A549 (cell line): ENCODE measurements around the gene FILIP1L. TPM values are rescaled to one million over a fixed set of nuclear protein-coding genes. Genes with fewer than 3 reads are reported as not detected.

Experiments used
- ATAC-seq, 2 experiments: fragments of 200-7000 bp in 1 of 2; fragments of >200 bp in 1 of 2; cut with Nextera tagmentation in 1 of 2; cut with Tn5 transposase in 1 of 2; 3 replicates each; pipeline versions ENCODE4 v1.8.0 to v1.9.1; 2018 to 2020; ENCODE audit warnings: mild to moderate bottlenecking in 1 of 2, moderate library complexity in 1 of 2
- CTCF ChIA-PET: fragments of 300-600 bp; sonication (Branson Sonifier 250); formaldehyde crosslinking; extraction: SDS; loops from one replicate; lab custom pipeline; 2021; ENCODE audit warnings: antibody characterized with exemption, inconsistent platforms; lab: Yijun Ruan, JAX
- POLR2A ChIA-PET: fragments of 350-600 bp; formaldehyde crosslinking; extraction: SDS; loops from one replicate; lab custom pipeline; 2021; ENCODE audit warnings: antibody characterized with exemption, inconsistent platforms; lab: Yijun Ruan, JAX
- DNase-seq, 2 experiments: peaks; one replicate each; pipeline versions ENCODE4 v3.0.0 to v3.0.0-alpha.2; 2011 to 2016; ENCODE audit warnings: low read depth in 1 of 2, low spot score in 1 of 2
- FAIRE-seq: peaks from 2 replicates; lab custom pipeline; 2011; peaks lifted over from hg19 to GRCh38; lab: Jason Lieb, UNC
- H3K27ac ChIP-seq, 2 experiments: fragments of >200 bp; sonication (Bioruptor Twin); formaldehyde crosslinking; 3 replicates each; pipeline ENCODE4 v1.5.1; 2016 to 2017
- H3K4me1 ChIP-seq: fragments of >200 bp; sonication (Bioruptor Twin); formaldehyde crosslinking; 3 replicates; pipeline ENCODE4 v1.6.1; 2016
- H3K4me2 ChIP-seq: fragments of >200 bp; sonication (Bioruptor Twin); formaldehyde crosslinking; 3 replicates; pipeline ENCODE4 v1.6.1; 2016
- H3K4me3 ChIP-seq: fragments of >200 bp; sonication (Bioruptor Twin); formaldehyde crosslinking; 3 replicates; pipeline ENCODE4 v1.5.1; 2016
- H3K9me3 ChIP-seq: fragments of >200 bp; sonication (Bioruptor Twin); formaldehyde crosslinking; 3 replicates; pipeline ENCODE4 v1.6.1; 2016
- CEBPB ChIP-seq, 2 experiments: fragments of >200 bp in 1 of 2; sonication (Bioruptor Twin) in 1 of 2; formaldehyde crosslinking in 1 of 2; IDR thresholded peaks; 2 replicates each; pipeline ENCODE4 v1.6.1; 2012 to 2016
- EHF ChIP-seq: fragments of 250-450 bp; sonication (Bioruptor Pico); IDR thresholded peaks from 2 replicates; pipeline ENCODE4 v1.5.0; 2020; ENCODE audit warnings: mild to moderate bottlenecking
- EHMT2 ChIP-seq: fragments of 200-600 bp; sonication (generic); IDR thresholded peaks from 2 replicates; pipeline ENCODE4 v1.6.1; 2016; ENCODE audit warnings: antibody characterized with exemption, low read depth, mild to moderate bottlenecking, moderate library complexity
- EP300 ChIP-seq, 2 experiments: fragments of >200 bp; sonication (Bioruptor Twin); formaldehyde crosslinking; IDR thresholded peaks; 2 replicates in 1 of 2; 3 replicates in 1 of 2; pipeline ENCODE4 v1.6.1; 2016 to 2017
- ESRRA ChIP-seq: fragments of 150-350 bp; IDR thresholded peaks from 2 replicates; pipeline ENCODE4 v1.6.1; 2014; ENCODE audit warnings: mild to moderate bottlenecking, low read length, borderline replicate concordance
- GATA3 ChIP-seq: IDR thresholded peaks from 2 replicates; pipeline ENCODE4 v1.6.1; 2012; ENCODE audit warnings: borderline replicate concordance
- HOXA7 ChIP-seq: fragments of 250-450 bp; sonication (Bioruptor Pico); IDR thresholded peaks from 2 replicates; pipeline ENCODE4 v1.5.0; 2020; ENCODE audit warnings: mild to moderate bottlenecking, moderate library complexity
- HOXB5 ChIP-seq: fragments of 250-450 bp; sonication (Bioruptor Pico); IDR thresholded peaks from 2 replicates; pipeline ENCODE4 v1.5.0; 2020; ENCODE audit warnings: mild to moderate bottlenecking, moderate library complexity
- KDM5A ChIP-seq: fragments of 200-600 bp; sonication (generic); IDR thresholded peaks from 2 replicates; pipeline ENCODE4 v1.6.1; 2016; ENCODE audit warnings: antibody characterized with exemption, mild to moderate bottlenecking
- MYC ChIP-seq: IDR thresholded peaks from 2 replicates; pipeline ENCODE4 v1.6.1; 2012; ENCODE audit warnings: mild to moderate bottlenecking, inconsistent platforms, low read length, improper control_type of control experiment, borderline replicate concordance
- PHF8 ChIP-seq: fragments of 200-600 bp; sonication (generic); IDR thresholded peaks from 2 replicates; pipeline ENCODE4 v1.6.1; 2016; ENCODE audit warnings: low read depth, mild to moderate bottlenecking, antibody characterized with exemption, moderate library complexity, borderline replicate concordance
- POLR2AphosphoS2 ChIP-seq: conservative IDR thresholded peaks from 2 replicates; pipeline ENCODE4 v1.6.1; 2012; ENCODE audit warnings: low read length, improper control_type of control experiment, inconsistent platforms
- RCOR1 ChIP-seq: fragments of 150-350 bp; IDR thresholded peaks from 2 replicates; pipeline ENCODE4 v1.6.1; 2014; ENCODE audit warnings: antibody characterized with exemption, low read length, low read depth
- REST ChIP-seq: fragments of 200-600 bp; sonication (generic); IDR thresholded peaks from 2 replicates; pipeline ENCODE4 v1.6.1; 2016; ENCODE audit warnings: antibody characterized with exemption, mild to moderate bottlenecking, moderate library complexity
- RFX5 ChIP-seq: fragments of 450-650 bp; IDR thresholded peaks from 2 replicates; pipeline ENCODE4 v1.7.1; 2014; ENCODE audit warnings: antibody characterized with exemption, mild to moderate bottlenecking, moderate library complexity
- RNF2 ChIP-seq: fragments of 200-600 bp; sonication (generic); IDR thresholded peaks from 2 replicates; pipeline ENCODE4 v1.6.1; 2016; ENCODE audit warnings: low read depth, mild to moderate bottlenecking, antibody characterized with exemption, moderate library complexity, borderline replicate concordance
- SREBF2 ChIP-seq: fragments of 450-650 bp; IDR thresholded peaks from 2 replicates; pipeline ENCODE4 v1.6.1; 2014; ENCODE audit warnings: mild to moderate bottlenecking, moderate library complexity
- TP53 ChIP-seq: fragments of 250-450 bp; sonication (Bioruptor Pico); IDR thresholded peaks from 2 replicates; pipeline ENCODE4 v1.5.0; 2021; ENCODE audit warnings: mild to moderate bottlenecking, moderate library complexity
- ZC3H11A ChIP-seq: fragments of 450-650 bp; IDR thresholded peaks from 2 replicates; pipeline ENCODE4 v1.6.1; 2014; ENCODE audit warnings: antibody characterized with exemption, mild to moderate bottlenecking
- ZNF302 ChIP-seq: fragments of 250-450 bp; sonication (Bioruptor Pico); IDR thresholded peaks from 2 replicates; pipeline ENCODE4 v1.9.0; 2021; ENCODE audit warnings: inconsistent platforms, mild to moderate bottlenecking, moderate library complexity
- WGBS: methylation state at CpG from one replicate; pipeline ENCODE4 v1.1.6; 2017; ENCODE audit errors: missing lambda C conversion rate; 5-methylcytosine and 5-hydroxymethylcytosine counted together
- polyA plus RNA-seq, 4 experiments: library from polyadenylated mRNA; depleted of rRNA in 3 of 4; stranded (reverse); fragments of >200 nt; fragmentation: RNase III in 1 of 4; extraction: RNeasy Plus Mini Kit Qiagen cat#74134 plus additional on column Dnase treatment in 1 of 4; gene quantifications; 2 replicates in 3 of 4; 3 replicates in 1 of 4; pipeline ENCODE4 v1.2.3, GENCODE V29; 2011 to 2017
- TF ChIP-seq, protein P1 (sequence below): fragments of 150-350 bp; IDR thresholded peaks from 2 replicates; pipeline ENCODE4 v1.6.1; 2014; ENCODE audit warnings: low read depth, mild to moderate bottlenecking, low read length
- TF ChIP-seq, protein P2 (sequence below): fragments of 250-450 bp; sonication (Bioruptor Pico); IDR thresholded peaks from 2 replicates; pipeline ENCODE4 v1.5.0; 2021; ENCODE audit warnings: mild to moderate bottlenecking, moderate library complexity, borderline replicate concordance
- TF ChIP-seq, protein P3 (sequence below): IDR thresholded peaks from 2 replicates; pipeline ENCODE4 v1.6.1; 2012

FILIP1L gene
- polyA plus RNA-seq, 2 of the 4 experiments (the other 2 are of a cell fraction), result 0.19 to 0.45 TPM

DNA sequence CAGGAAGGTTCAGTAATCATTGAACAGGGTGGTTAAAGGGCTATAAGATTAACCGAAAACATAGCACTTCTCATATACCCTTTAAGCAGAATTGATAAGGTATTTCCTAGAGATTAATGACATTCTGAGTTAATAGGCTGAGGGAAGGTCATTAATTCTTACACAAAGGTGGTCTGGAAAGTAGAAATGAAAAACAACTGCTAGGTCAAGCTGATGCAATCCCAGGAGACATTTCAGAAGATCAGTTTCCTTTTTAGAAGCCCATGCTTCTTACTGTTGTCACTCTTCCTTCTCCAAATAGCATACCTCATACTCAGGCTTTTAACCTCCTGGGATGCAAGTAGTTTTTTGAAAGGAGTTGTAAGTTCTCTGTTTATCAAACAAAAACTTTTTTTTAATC lies 8.8 kb downstream of the FILIP1L start:
- Histone ChIP-seq H3K4me1 (peaks cover 27% of the 10 kb centered on the region), H3K27ac (peak overlapping the region; percentile 32 to 56; a peak in 4 of 6 replicates), H3K9me3 (no peaks in the 10 kb centered on the region), H3K4me2 (peak overlapping the region; percentile 18; the same call in 1 of the 3 replicates), H3K4me3 (no peak overlapping the region)
- no peak for FAIRE-seq
- DNase-seq, result no peak
- 91% methylated on average over 1 of the region's 1 CpG for WGBS
- CTCF ChIA-PET, result interaction anchor here (0.6 to 1.5 kb wide), 3 partner anchors 262 to 297 kb away, joined by 3 to 4 read pairs (median 3); no protein-coding TSS in a partner anchor
- POLR2A ChIA-PET, result no interaction called here
- ATAC-seq, result no peak
- TF ChIP-seq EP300 (IDR thresholded peaks at IDR 0.05) (no peak), GATA3 (no peak), PHF8 (no peak), KDM5A (no peak), POLR2AphosphoS2 (no peak), SREBF2 (no peak), CEBPB (IDR thresholded peaks at IDR 0.05) (no peak), RNF2 (no peak), EHF (CRISPR knock-in tag) (no peak), HOXB5 (CRISPR knock-in tag) (no peak), ZNF302 (no peak), ZC3H11A (no peak), RFX5 (no peak), REST (no peak), ESRRA (no peak)
- TF ChIP-seq, all 56 proteins: peak for 0

GRCh38 chr3:100104817-100105413 lies 9.4 kb downstream of the FILIP1L start:
- ATAC-seq, result no peak
- FAIRE-seq, result no peak
- TF ChIP-seq, protein P1, sequence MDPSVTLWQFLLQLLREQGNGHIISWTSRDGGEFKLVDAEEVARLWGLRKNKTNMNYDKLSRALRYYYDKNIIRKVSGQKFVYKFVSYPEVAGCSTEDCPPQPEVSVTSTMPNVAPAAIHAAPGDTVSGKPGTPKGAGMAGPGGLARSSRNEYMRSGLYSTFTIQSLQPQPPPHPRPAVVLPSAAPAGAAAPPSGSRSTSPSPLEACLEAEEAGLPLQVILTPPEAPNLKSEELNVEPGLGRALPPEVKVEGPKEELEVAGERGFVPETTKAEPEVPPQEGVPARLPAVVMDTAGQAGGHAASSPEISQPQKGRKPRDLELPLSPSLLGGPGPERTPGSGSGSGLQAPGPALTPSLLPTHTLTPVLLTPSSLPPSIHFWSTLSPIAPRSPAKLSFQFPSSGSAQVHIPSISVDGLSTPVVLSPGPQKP, result no peak
- TF ChIP-seq MYC (no peak), EHMT2 (no peak), HOXB5 (CRISPR knock-in tag) (no peak), ZNF302 (no peak), HOXA7 (CRISPR knock-in tag) (no peak), RCOR1 (no peak), TP53 (no peak), POLR2AphosphoS2 (no peak), GATA3 (no peak), ESRRA (no peak)
- TF ChIP-seq, protein P2, sequence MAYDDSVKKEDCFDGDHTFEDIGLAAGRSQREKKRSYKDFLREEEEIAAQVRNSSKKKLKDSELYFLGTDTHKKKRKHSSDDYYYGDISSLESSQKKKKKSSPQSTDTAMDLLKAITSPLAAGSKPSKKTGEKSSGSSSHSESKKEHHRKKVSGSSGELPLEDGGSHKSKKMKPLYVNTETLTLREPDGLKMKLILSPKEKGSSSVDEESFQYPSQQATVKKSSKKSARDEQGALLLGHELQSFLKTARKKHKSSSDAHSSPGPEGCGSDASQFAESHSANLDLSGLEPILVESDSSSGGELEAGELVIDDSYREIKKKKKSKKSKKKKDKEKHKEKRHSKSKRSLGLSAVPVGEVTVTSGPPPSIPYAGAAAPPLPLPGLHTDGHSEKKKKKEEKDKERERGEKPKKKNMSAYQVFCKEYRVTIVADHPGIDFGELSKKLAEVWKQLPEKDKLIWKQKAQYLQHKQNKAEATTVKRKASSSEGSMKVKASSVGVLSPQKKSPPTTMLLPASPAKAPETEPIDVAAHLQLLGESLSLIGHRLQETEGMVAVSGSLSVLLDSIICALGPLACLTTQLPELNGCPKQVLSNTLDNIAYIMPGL (CRISPR knock-in tag), result no peak
- TF ChIP-seq, protein P3, sequence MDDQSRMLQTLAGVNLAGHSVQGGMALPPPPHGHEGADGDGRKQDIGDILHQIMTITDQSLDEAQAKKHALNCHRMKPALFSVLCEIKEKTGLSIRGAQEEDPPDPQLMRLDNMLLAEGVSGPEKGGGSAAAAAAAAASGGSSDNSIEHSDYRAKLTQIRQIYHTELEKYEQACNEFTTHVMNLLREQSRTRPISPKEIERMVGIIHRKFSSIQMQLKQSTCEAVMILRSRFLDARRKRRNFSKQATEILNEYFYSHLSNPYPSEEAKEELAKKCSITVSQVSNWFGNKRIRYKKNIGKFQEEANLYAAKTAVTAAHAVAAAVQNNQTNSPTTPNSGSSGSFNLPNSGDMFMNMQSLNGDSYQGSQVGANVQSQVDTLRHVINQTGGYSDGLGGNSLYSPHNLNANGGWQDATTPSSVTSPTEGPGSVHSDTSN, result no peak
- H3K4me3 ChIP-seq, result no peak overlapping the region
- peak overlapping the region; percentile 18; the same call in 1 of the 3 replicates for H3K4me2 ChIP-seq
- ChIA-PET POLR2A (no interaction called here), CTCF (interaction anchor here (0.6 to 1.5 kb wide), 3 partner anchors 19 to 297 kb away, joined by 3 to 4 read pairs (median 4); no protein-coding TSS in a partner anchor)
- H3K9me3 ChIP-seq, result no peaks in the 10 kb centered on the region
- H3K4me1 ChIP-seq, result peaks cover 27% of the 10 kb centered on the region
- H3K27ac ChIP-seq, result peak overlapping the region; percentile 32 to 56; a peak in 4 of 6 replicates
- DNase-seq, result no peak
